GM12892 (cell line): Measurements from ENCODE around the gene BTC.

Experiments used
- POLR2A ChIP-seq: IDR thresholded peaks from 2 replicates; pipeline ENCODE4 v1.6.1; 2011; ENCODE audit warnings: low read depth, low read length, control low read depth
- POLR2AphosphoS5 ChIP-seq: IDR thresholded peaks from 2 replicates; pipeline ENCODE4 v1.6.1; 2011; ENCODE audit warnings: low read depth, low read length, control low read depth

DNA sequence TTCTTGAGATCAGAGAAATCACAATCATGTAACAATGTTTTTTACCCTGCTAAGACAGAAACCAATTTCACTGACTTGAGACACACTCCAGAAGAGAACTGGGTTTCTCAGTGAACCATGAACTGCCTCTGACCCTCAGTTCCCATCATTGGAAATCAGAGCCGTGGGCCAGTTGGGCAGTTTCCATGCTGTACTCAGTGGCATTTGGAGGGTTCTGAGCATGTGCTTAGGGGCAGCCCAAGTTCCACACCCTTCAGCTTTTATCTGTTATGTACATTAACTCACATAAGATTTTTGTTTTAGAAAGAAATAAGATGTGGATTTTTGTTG is 77.9 kb downstream of the BTC start:
- TF ChIP-seq POLR2A (no peak), POLR2AphosphoS5 (no peak)
